Muscle layer of duodenum (tissue), 2 donors: ENCODE data around the gene DHX57.
A peak's percentile ranks its signal among the peaks of the same experiment; 100 is the strongest.

Source experiments
- H3K27ac ChIP-seq: one replicate; pipeline ENCODE4 v1.7.0; 2013; ENCODE audit warnings: mild to moderate bottlenecking, low read length
- H3K27me3 ChIP-seq: one replicate; pipeline ENCODE4 v1.7.0; 2013; ENCODE audit warnings: low read depth, mild to moderate bottlenecking, control low read depth, low read length
- H3K36me3 ChIP-seq, 2 donors: one replicate each; pipeline ENCODE4 v1.7.0; 2013; ENCODE audit warnings: low read length in 2 of 2, control low read depth in 1 of 2, mild to moderate bottlenecking in 1 of 2; ENCODE audit not compliant: insufficient read depth in 2 of 2, control insufficient read depth in 1 of 2
- H3K4me1 ChIP-seq, 2 donors: one replicate each; pipeline ENCODE4 v1.7.0; 2013; ENCODE audit warnings: low read length in 2 of 2, mild to moderate bottlenecking in 2 of 2, control low read depth in 1 of 2, moderate library complexity in 1 of 2; ENCODE audit not compliant: insufficient read depth in 2 of 2, control insufficient read depth in 1 of 2
- H3K4me3 ChIP-seq, 2 donors: one replicate each; pipeline ENCODE4 v1.7.0; 2013; ENCODE audit warnings: low read length in 2 of 2, low read depth in 1 of 2, mild to moderate bottlenecking in 1 of 2
- H3K9me3 ChIP-seq, 2 donors: one replicate each; pipeline ENCODE4 v1.7.0; 2013; ENCODE audit warnings: low read length in 2 of 2, control low read depth in 1 of 2, mild to moderate bottlenecking in 1 of 2; ENCODE audit not compliant: control insufficient read depth in 1 of 2
- donor health status: healthy.

DHX57 gene

DNA sequence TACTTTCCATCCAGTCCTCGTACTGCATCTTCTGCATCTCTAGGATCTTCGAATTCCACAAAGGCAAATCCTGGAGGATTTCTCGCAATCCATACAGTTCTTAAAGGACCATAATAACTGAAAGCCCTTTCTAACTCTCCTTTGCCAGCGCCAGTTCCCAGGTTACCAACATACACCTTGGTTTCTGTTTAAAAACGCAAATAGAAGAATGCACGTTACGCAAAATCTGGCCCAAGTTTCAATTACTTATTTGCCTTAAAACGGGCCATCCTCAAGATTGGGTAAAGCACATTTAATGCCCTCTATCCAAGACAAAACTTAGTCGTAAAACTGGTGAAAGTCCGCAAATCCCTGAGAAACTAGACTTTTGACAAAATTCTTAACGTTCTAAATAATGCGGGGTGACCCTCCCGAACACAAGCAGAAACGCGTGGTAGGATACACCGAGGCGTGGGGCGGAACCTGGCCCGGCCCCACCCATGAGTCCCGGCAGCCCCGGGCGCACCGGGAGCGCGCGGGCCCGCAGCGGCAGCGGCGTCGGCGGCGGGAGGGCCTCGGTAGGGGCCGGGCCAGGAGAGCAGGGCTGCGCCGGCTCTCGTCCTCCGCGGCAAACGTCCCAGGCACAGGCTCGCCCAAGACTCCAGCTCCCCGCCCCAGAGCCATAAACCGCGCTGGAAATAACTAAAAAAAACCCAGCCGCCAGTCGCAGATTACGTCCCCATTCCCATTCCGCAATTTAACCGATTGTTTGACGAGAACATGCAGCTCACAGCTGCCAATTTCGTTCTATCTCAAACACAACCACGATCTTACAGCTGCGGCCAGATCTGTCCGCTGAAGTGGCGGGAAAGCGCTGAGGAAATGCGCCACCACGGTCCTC lies 125.5 kb downstream of the DHX57 start:
- peaks cover 36 to 39% of the 10 kb centered on the region in 2 donors for H3K36me3 ChIP-seq
- peak overlapping the region; percentile 99 for H3K27ac ChIP-seq
- H3K4me1 ChIP-seq, result peaks cover 12 to 41% of the 10 kb centered on the region in 2 donors
- H3K4me3 ChIP-seq, result peak overlapping the region; percentile 84 to 97
- no peaks in the 10 kb centered on the region for H3K9me3 ChIP-seq
- no peaks in the 10 kb centered on the region for H3K27me3 ChIP-seq

DNA sequence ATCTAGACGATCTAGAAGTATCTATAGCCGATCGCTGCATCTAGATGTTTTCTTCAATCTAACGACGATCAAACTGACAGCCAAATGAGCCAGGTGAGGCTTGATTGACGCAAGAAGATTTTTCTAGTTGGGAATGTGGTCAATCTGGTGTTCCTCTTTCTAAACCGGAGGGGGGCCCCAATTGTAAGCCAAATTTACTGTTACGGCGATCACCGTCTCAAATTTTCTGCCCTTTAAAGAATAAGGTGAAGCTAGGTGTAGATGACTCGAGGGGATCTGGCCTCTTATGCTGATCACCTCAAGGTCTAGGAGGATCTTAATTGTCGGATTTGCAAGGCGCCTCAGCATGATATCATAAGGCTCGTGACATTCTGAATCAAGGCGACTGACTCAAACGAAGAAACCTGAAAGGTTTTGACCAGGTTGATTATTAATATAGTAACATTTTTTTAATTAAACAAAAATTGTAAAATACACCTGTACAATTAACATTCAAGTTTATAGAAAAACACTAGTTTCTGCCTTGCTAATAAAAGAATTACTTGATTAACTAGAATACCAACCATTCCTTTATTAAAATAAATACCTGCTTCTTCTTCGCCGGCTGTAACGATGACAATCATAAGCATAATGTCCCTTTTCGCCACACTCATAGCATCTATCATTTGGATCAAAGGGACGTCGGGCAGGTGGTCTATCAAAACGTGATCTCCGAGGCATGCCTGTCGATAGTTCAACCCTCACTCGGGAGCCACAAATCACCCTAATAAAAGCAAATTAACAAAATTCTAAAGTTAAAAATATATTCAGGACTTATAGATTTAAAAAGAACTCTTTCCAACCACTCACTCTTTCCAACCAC lies 126.6 kb downstream of the DHX57 start:
- H3K27ac ChIP-seq, result peak overlapping the region; percentile 99
- H3K36me3 ChIP-seq, result peaks cover 47 to 48% of the 10 kb centered on the region in 2 donors
- peaks cover 12 to 52% of the 10 kb centered on the region in 2 donors for H3K4me1 ChIP-seq

DNA sequence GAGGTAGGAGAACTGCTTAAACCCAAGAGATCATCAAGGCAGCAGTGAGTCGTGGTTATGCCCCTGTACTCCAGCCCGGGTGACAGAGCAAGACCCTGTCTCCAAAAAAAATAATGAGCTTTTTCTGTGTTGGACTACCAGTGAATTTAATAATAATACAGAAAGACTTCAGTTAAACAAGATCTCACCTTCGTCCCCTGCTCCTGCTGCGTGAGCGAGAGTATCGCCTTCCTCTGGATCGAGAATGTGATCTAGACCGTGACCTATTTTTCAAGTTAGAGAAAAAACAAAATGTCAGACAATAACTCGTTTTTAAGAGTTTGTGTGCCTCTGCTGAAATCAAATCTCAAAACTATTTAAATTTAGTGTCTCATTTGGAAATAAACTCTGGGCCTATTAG lies 127.3 kb downstream of the DHX57 start:
- peaks cover 12 to 60% of the 10 kb centered on the region in 2 donors for H3K4me1 ChIP-seq
- no peaks in the 10 kb centered on the region for H3K9me3 ChIP-seq
- H3K4me3 ChIP-seq, result peak overlapping the region in 1 of 2 donors; percentile 1
- no peaks in the 10 kb centered on the region for H3K27me3 ChIP-seq
- peaks cover 53 to 56% of the 10 kb centered on the region in 2 donors for H3K36me3 ChIP-seq
- H3K27ac ChIP-seq, result peak overlapping the region; percentile 5

More for the DNA sequence above, 126.6 kb downstream of the DHX57 start:
- H3K9me3 ChIP-seq, result no peaks in the 10 kb centered on the region
- no peaks in the 10 kb centered on the region for H3K27me3 ChIP-seq
- peak overlapping the region; percentile 84 to 97 for H3K4me3 ChIP-seq

DNA sequence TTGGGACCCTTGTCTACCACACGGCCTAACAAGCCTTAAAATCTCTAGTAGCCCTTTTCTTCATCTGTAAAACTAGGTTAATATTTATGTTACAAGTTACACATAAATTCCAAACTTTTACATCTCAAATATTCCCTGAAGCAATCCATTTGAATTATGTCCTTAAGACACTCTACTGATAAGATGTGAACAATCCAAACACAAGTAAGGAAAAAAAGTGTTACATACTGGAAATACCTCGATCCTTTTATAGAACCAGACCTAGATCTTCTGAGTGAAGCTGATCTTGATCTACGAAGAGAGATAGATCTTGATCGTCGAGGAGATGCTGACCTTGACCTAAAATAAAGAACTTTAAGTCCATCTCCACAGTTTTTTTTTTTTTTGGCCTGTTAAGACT lies 127.9 kb downstream of the DHX57 start:
- H3K27me3 ChIP-seq, result no peaks in the 10 kb centered on the region
- H3K27ac ChIP-seq, result peak overlapping the region; percentile 3
- H3K9me3 ChIP-seq, result no peaks in the 10 kb centered on the region
- peaks cover 56 to 58% of the 10 kb centered on the region in 2 donors for H3K36me3 ChIP-seq
- peaks cover 12 to 64% of the 10 kb centered on the region in 2 donors for H3K4me1 ChIP-seq
- no peak overlapping the region for H3K4me3 ChIP-seq
